ENCODE results near the gene ESAM. TPM values are rescaled to one million over a fixed set of nuclear protein-coding genes. Genes with fewer than 3 reads are reported as not detected.

ESAM gene
- total and polyA plus RNA-seq, 2 of the 8 experiments (the other 6 are each of a cell fraction or from before 2014, with no cell fraction given): 0.09 TPM; not detected in 1

- H3K4ac ChIP-seq (replicated peaks; ENCODE audit: insufficient read length, low read depth, low read length): no peak overlapping the region
- H4K5ac ChIP-seq (ENCODE audit: insufficient read length, low read depth, low read length): no peak overlapping the region
- H3K27ac ChIP-seq (ENCODE audit: low read depth, low read length): no peak overlapping the region
- DNase-seq (ENCODE audit: low read depth in 1 of 2, low spot score in 2 of 2): no peak
- FAIRE-seq: no peak
- 78% methylated on average over 1 of the region's 1 CpG; no CpG with 5 or more reads in 1 of the 2 experiments for WGBS, 2 experiments (ENCODE audit: extremely low coverage in 1 of 2, insufficient coverage in 1 of 2, insufficient read length in 1 of 2, insufficient replicate concordance in 2 of 2, low coverage in 1 of 2, low lambda C conversion rate in 2 of 2, missing lambda C conversion rate in 1 of 2)
- H3K79me1 ChIP-seq (ENCODE audit: low read depth, low read length): peaks cover 2% of the 10 kb centered on the region; the same call in 1 of the 2 replicates
- H2BK15ac ChIP-seq (ENCODE audit: low read length): no peak overlapping the region
- H2BK20ac ChIP-seq (ENCODE audit: low read length): no peak overlapping the region
- no peak overlapping the region for H3K4me2 ChIP-seq (ENCODE audit: insufficient read depth in 1 of 2, low read depth in 2 of 2, low read length in 2 of 2)
- no peaks in the 10 kb centered on the region for H3K27me3 ChIP-seq (replicated peaks in 1 of 4; ENCODE audit: control insufficient read depth in 3 of 4, extremely low read depth in 1 of 4, insufficient read depth in 3 of 4, low read length in 3 of 4)
- TF ChIP-seq TAF1 (IDR thresholded peaks at IDR 0.05; ENCODE audit: low read depth, low read length) (no peak), BCL11A (IDR thresholded peaks at IDR 0.05; ENCODE audit: low read depth in 2 of 2, low read length in 2 of 2) (no peak), GTF2F1 (IDR thresholded peaks at IDR 0.05; ENCODE audit: borderline replicate concordance, low read depth, low read length) (no peak), EGR1 (IDR thresholded peaks at IDR 0.05; ENCODE audit: borderline replicate concordance, low read depth, low read length) (no peak), SP2 (IDR thresholded peaks at IDR 0.05; ENCODE audit: low read length) (no peak), RXRA (IDR thresholded peaks at IDR 0.05; ENCODE audit: insufficient read depth, low read depth, low read length) (no peak), SIX5 (IDR thresholded peaks at IDR 0.05; ENCODE audit: low read depth, low read length) (no peak)
- no peak overlapping the region for H3K14ac ChIP-seq (ENCODE audit: insufficient read length)
- H3K18ac ChIP-seq (ENCODE audit: extremely low read depth, low read length): no peak overlapping the region
- no peak overlapping the region for H3K4me3 ChIP-seq (ENCODE audit: extremely low read depth in 1 of 4, insufficient read depth in 2 of 4, low read depth in 3 of 4, low read length in 4 of 4)
- H4K8ac ChIP-seq (ENCODE audit: extremely low read depth, insufficient read depth, low read length): no peak overlapping the region
- ChIA-PET CTCF (ENCODE audit: partially characterized antibody) (interaction anchor here (1.0 to 5.1 kb wide), 17 partner anchors 8 to 123 kb away, joined by 3 to 53 read pairs (median 8); partner anchors contain the start of genes ESAM, MSANTD2, ROBO3 and SIAE), POLR2A (ENCODE audit: partially characterized antibody) (interaction anchor here (0.9 to 1.6 kb wide), 4 partner anchors 9 to 18 kb away, joined by 3 to 4 read pairs (median 4); no protein-coding TSS in a partner anchor)
- no peaks in the 10 kb centered on the region for H3K4me1 ChIP-seq (replicated peaks in 1 of 4; ENCODE audit: control insufficient read depth in 3 of 4, insufficient read depth in 4 of 4, low read length in 3 of 4)
- H2AK5ac ChIP-seq (ENCODE audit: low read depth, low read length): no peak overlapping the region
- no peaks in the 10 kb centered on the region for H3K9me3 ChIP-seq (ENCODE audit: insufficient read depth in 2 of 2, low read depth in 1 of 2, low read length in 1 of 2)
- no peaks in the 10 kb centered on the region for H3K23me2 ChIP-seq (ENCODE audit: low read depth, low read length)
- no peak overlapping the region for H2AFZ ChIP-seq (ENCODE audit: low read length)
- no peak overlapping the region for H2BK12ac ChIP-seq (ENCODE audit: low read depth, low read length)
- H3K9ac ChIP-seq (replicated peaks in 1 of 4; ENCODE audit: extremely low read depth in 1 of 4, low read depth in 3 of 4, low read length in 3 of 4): no peak overlapping the region
- peaks cover 0 to 46% of the 10 kb centered on the region in 2 experiments; a peak in 2 of 4 replicates for H3K79me2 ChIP-seq (ENCODE audit: control insufficient read depth in 1 of 2, insufficient read depth in 2 of 2, low read length in 2 of 2)
- no peak overlapping the region for H3K23ac ChIP-seq (ENCODE audit: insufficient read length)
- H2BK5ac ChIP-seq (ENCODE audit: low read depth, low read length): no peak overlapping the region
- H2BK120ac ChIP-seq (replicated peaks; ENCODE audit: low read depth, low read length): no peak overlapping the region
- peaks cover 0 to 1% of the 10 kb centered on the region in 2 experiments for H4K20me1 ChIP-seq (replicated peaks in 1 of 2; ENCODE audit: control insufficient read depth in 1 of 2, insufficient read depth in 2 of 2, low read length in 2 of 2)
- H3K36me3 ChIP-seq (ENCODE audit: control insufficient read depth in 2 of 4, insufficient read depth in 4 of 4, low read length in 3 of 4): no peaks in the 10 kb centered on the region
- H4K91ac ChIP-seq (replicated peaks; ENCODE audit: insufficient read length, low read length): no peak overlapping the region
- H3K56ac ChIP-seq (replicated peaks; ENCODE audit: insufficient read length, low read depth, low read length): no peak overlapping the region
Measured at GRCh38 chr11:124779568-124779967, 17.5 kb upstream of the ESAM start.
